Stimulated activated CD4-positive, alpha-beta T cell treated with anti-CD3 and anti-CD28 coated beads, Interleukin-15, amount 100 ng/mL, for 1 hour (primary cell): ENCODE data around the gene NCR1.
"Not testable (repeated sequence)": the region's sequence is repeated elsewhere in the genome, so short reads cannot be mapped to it uniquely, and the experiment has no call there.

Experiments used
- DNase-seq, 2 donors: peaks; one replicate each; pipeline ENCODE4 v3.0.0-alpha.2; 2020; ENCODE audit warnings: low read depth in 1 of 2, low spot score in 1 of 2

NCR1 gene

GRCh38 chr19:54906819-54907218 is 871 bp downstream of the NCR1 start:
- DNase-seq, result no peak

GRCh38 chr19:54907899-54908298 is 2.0 kb downstream of the NCR1 start:
- not testable (repeated sequence) for DNase-seq

GRCh38 chr19:54916822-54917221 is 10.9 kb downstream of the NCR1 start:
- DNase-seq, result no peak

- DNase-seq, result no peak
Measured at GRCh38 chr19:54918499-54918898, 12.6 kb downstream of the NCR1 start.

GRCh38 chr19:54919646-54920563 is 14.0 kb downstream of the NCR1 start:
- not testable (repeated sequence) for DNase-seq

- no peak for DNase-seq
Measured at GRCh38 chr19:54921082-54921481, 15.1 kb downstream of the NCR1 start.

- DNase-seq, result no peak
Measured at GRCh38 chr19:54923276-54923675, 17.3 kb downstream of the NCR1 start.

- DNase-seq, result no peak
Measured at GRCh38 chr19:54928299-54928698, 22.4 kb downstream of the NCR1 start.

- no peak for DNase-seq
Measured at GRCh38 chr19:54937926-54938325, 32.0 kb downstream of the NCR1 start.

GRCh38 chr19:54938906-54939305 is 33.0 kb downstream of the NCR1 start:
- DNase-seq, result no peak

- DNase-seq, result not testable (repeated sequence)
Measured at GRCh38 chr19:54939538-54939937, 33.6 kb downstream of the NCR1 start.

- DNase-seq, result not testable (repeated sequence)
Measured at GRCh38 chr19:54943772-54944361, 37.9 kb downstream of the NCR1 start.

- no peak for DNase-seq
Measured at GRCh38 chr19:54947381-54947780, 41.4 kb downstream of the NCR1 start, which contains the start of gene NLRP7. Gene NLRP7, minus strand, starts transcription at chr19:54947530.

GRCh38 chr19:54949412-54949811 is 43.5 kb downstream of the NCR1 start:
- DNase-seq, result no peak

GRCh38 chr19:54950580-54950979 is 44.6 kb downstream of the NCR1 start:
- DNase-seq, result not testable (repeated sequence)

GRCh38 chr19:54952591-54953344 is 46.8 kb downstream of the NCR1 start:
- no peak for DNase-seq

GRCh38 chr19:54953345-54953713 is 47.4 kb downstream of the NCR1 start:
- DNase-seq, result not testable (repeated sequence)

GRCh38 chr19:54955376-54955775 is 49.4 kb downstream of the NCR1 start:
- no peak for DNase-seq

GRCh38 chr19:54959840-54960239 is 53.9 kb downstream of the NCR1 start:
- no peak for DNase-seq
